Liver (tissue), 9 donors: ENCODE measurements around the gene PHLDB2. TPM values are rescaled to one million over a fixed set of nuclear protein-coding genes. Genes with fewer than 3 reads are reported as not detected.

Experiments
- DNase-seq: peaks from one replicate; pipeline ENCODE4 v3.0.0-alpha.2; 2017; ENCODE audit warnings: low spot score
- H3K27ac ChIP-seq, 2 donors: one replicate each; pipeline ENCODE4 v1.7.0; 2013; ENCODE audit warnings: inconsistent platforms in 2 of 2, low read length in 2 of 2, control low read depth in 1 of 2, low read depth in 1 of 2, mild to moderate bottlenecking in 1 of 2
- H3K27me3 ChIP-seq, 4 donors: one replicate each; pipeline versions ENCODE4 v1.6.1 to v1.7.0; 2013; ENCODE audit warnings: low read length in 3 of 4, inconsistent platforms in 1 of 4, mild to moderate bottlenecking in 1 of 4, moderate library complexity in 1 of 4; ENCODE audit not compliant: control insufficient read depth in 4 of 4, insufficient read depth in 4 of 4
- H3K36me3 ChIP-seq, 4 donors: one replicate each; pipeline versions ENCODE4 v1.6.1 to v1.7.0; 2013; ENCODE audit warnings: low read length in 3 of 4, mild to moderate bottlenecking in 3 of 4, low read depth in 1 of 4, moderate library complexity in 1 of 4; ENCODE audit not compliant: control insufficient read depth in 4 of 4, insufficient read depth in 3 of 4
- H3K4me1 ChIP-seq, 4 donors: one replicate each; pipeline versions ENCODE4 v1.6.1 to v1.7.0; 2013; ENCODE audit warnings: low read length in 3 of 4, mild to moderate bottlenecking in 3 of 4, moderate library complexity in 1 of 4; ENCODE audit not compliant: control insufficient read depth in 4 of 4, insufficient read depth in 4 of 4
- H3K4me3 ChIP-seq, 3 donors: one replicate each; pipeline versions ENCODE4 v1.6.1 to v1.7.0; 2013; ENCODE audit warnings: low read length in 3 of 3, control low read depth in 1 of 3, low read depth in 1 of 3, mild to moderate bottlenecking in 1 of 3
- H3K9ac ChIP-seq, 2 donors: one replicate each; pipeline ENCODE4 v1.7.0; 2013; ENCODE audit warnings: low read length in 2 of 2, mild to moderate bottlenecking in 2 of 2, moderate library complexity in 2 of 2, control low read depth in 1 of 2, low read depth in 1 of 2
- H3K9me3 ChIP-seq, 4 donors: one replicate each; pipeline versions ENCODE4 v1.6.1 to v1.7.0; 2013; ENCODE audit warnings: low read length in 3 of 4; ENCODE audit not compliant: control insufficient read depth in 4 of 4
- ATF3 ChIP-seq: IDR thresholded peaks from 2 replicates; pipeline ENCODE4 v1.6.1; 2016; ENCODE audit warnings: antibody characterized with exemption
- CTCF ChIP-seq: fragments of 150-350 bp; IDR thresholded peaks from 2 replicates; pipeline ENCODE4 v1.5.1; 2017; ENCODE audit warnings: improper control_type of control experiment, low read depth, low read length; ENCODE audit not compliant: missing input control
- EGR1 ChIP-seq, 2 donors: IDR thresholded peaks; 2 replicates each; pipeline ENCODE4 v1.6.1; 2016 to 2018; ENCODE audit warnings: antibody characterized with exemption in 2 of 2, low read depth in 2 of 2
- FOXA1 ChIP-seq: IDR thresholded peaks from 2 replicates; pipeline ENCODE4 v1.6.1; 2016; ENCODE audit warnings: antibody characterized with exemption
- FOXA2 ChIP-seq: IDR thresholded peaks from 2 replicates; pipeline ENCODE4 v1.6.1; 2016; ENCODE audit warnings: antibody characterized with exemption
- GABPA ChIP-seq, 2 donors: IDR thresholded peaks in 1 of 2; conservative IDR thresholded peaks in 1 of 2; 2 replicates each; pipeline ENCODE4 v1.6.1; 2016; ENCODE audit warnings: antibody characterized with exemption in 2 of 2, mild to moderate bottlenecking in 1 of 2, moderate library complexity in 1 of 2
- HNF4A ChIP-seq, 2 donors: conservative IDR thresholded peaks; 2 replicates each; pipeline ENCODE4 v1.6.1; 2016; ENCODE audit warnings: antibody characterized with exemption in 2 of 2, mild to moderate bottlenecking in 2 of 2
- HNF4G ChIP-seq: IDR thresholded peaks from 2 replicates; pipeline ENCODE4 v1.6.1; 2016; ENCODE audit warnings: antibody characterized with exemption
- JUND ChIP-seq, 2 donors: IDR thresholded peaks; 2 replicates each; pipeline ENCODE4 v1.6.1; 2016; ENCODE audit warnings: antibody characterized with exemption in 2 of 2
- MAX ChIP-seq: IDR thresholded peaks from 2 replicates; pipeline ENCODE4 v1.6.1; 2016; ENCODE audit warnings: antibody characterized with exemption
- NR2F2 ChIP-seq: IDR thresholded peaks from 2 replicates; pipeline ENCODE4 v1.6.1; 2016; ENCODE audit warnings: antibody characterized with exemption
- RAD21 ChIP-seq, 2 donors: IDR thresholded peaks; 2 replicates each; pipeline ENCODE4 v1.6.1; 2016; ENCODE audit warnings: antibody characterized with exemption in 2 of 2, mild to moderate bottlenecking in 2 of 2
- REST ChIP-seq: IDR thresholded peaks from 2 replicates; pipeline ENCODE4 v1.6.1; 2016; ENCODE audit warnings: antibody characterized with exemption, mild to moderate bottlenecking
- RXRA ChIP-seq, 2 donors: IDR thresholded peaks; 2 replicates each; pipeline ENCODE4 v1.6.1; 2017 to 2018; ENCODE audit warnings: antibody characterized with exemption in 2 of 2, mild to moderate bottlenecking in 1 of 2
- SP1 ChIP-seq: IDR thresholded peaks from 2 replicates; pipeline ENCODE4 v1.6.1; 2018; ENCODE audit warnings: antibody characterized with exemption, mild to moderate bottlenecking
- TAF1 ChIP-seq: conservative IDR thresholded peaks from 2 replicates; pipeline ENCODE4 v1.6.1; 2016; ENCODE audit warnings: antibody characterized with exemption, mild to moderate bottlenecking
- YY1 ChIP-seq: IDR thresholded peaks from 2 replicates; pipeline ENCODE4 v1.6.1; 2016; ENCODE audit warnings: antibody characterized with exemption, mild to moderate bottlenecking
- ZBTB33 ChIP-seq: IDR thresholded peaks from 2 replicates; pipeline ENCODE4 v1.6.1; 2016; ENCODE audit warnings: antibody characterized with exemption
- WGBS: extraction: QIAGEN DNeasy Blood & Tissue Kit; methylation state at CpG from one replicate; pipeline ENCODE4 v1.1.7; 2013; 5-methylcytosine and 5-hydroxymethylcytosine counted together
- polyA plus RNA-seq, 2 donors: library from polyadenylated mRNA; stranded (reverse) in 1 of 2; unstranded in 1 of 2; fragments of 200-250 nt in 1 of 2; fragments of >200 nt in 1 of 2; fragmentation: Nextera tagmentation in 1 of 2; extraction: Ambion mirVana in 1 of 2; gene quantifications; one replicate each; pipeline versions ENCODE4 v1.2.1 to v1.2.3, GENCODE V29; 2013 to 2015
- total RNA-seq, 2 donors: library from RNA; depleted of rRNA; stranded (reverse); fragments of >200 nt; gene quantifications; one replicate each; pipeline ENCODE4 v1.2.3, GENCODE V29; 2014
- donor health status: healthy.
- donor health status: healthy.
- donor health status: healthy.
- donor health status: healthy.
- donor health status: healthy.

PHLDB2 gene
- total and polyA plus RNA-seq, 4 donors, result 9.7 to 42.9 (median 22.2) TPM

- peaks cover 1 to 18% (median 7%) of the 10 kb centered on the region in 4 donors for H3K4me1 ChIP-seq
- TF ChIP-seq NR2F2 (no peak), MAX (no peak), SP1 (no peak), HNF4G (no peak), FOXA1 (no peak), CTCF (no peak), GABPA (IDR thresholded peaks at IDR 0.05 in 1 of 2, conservative IDR thresholded peaks at IDR 0.05 in 1 of 2) (no peak), RXRA (IDR thresholded peaks at IDR 0.05) (no peak), JUND (IDR thresholded peaks at IDR 0.05) (no peak), ATF3 (no peak), REST (no peak), ZBTB33 (no peak), EGR1 (IDR thresholded peaks at IDR 0.05; ENCODE audit: low read depth in 2 of 2) (no peak), RAD21 (IDR thresholded peaks at IDR 0.05) (no peak), TAF1 (no peak), YY1 (no peak), FOXA2 (no peak)
- 46% methylated on average over 3 of the region's 3 CpGs for WGBS
- H3K27me3 ChIP-seq, result no peaks in the 10 kb centered on the region
- H3K36me3 ChIP-seq, result peaks cover 2 to 24% (median 10%) of the 10 kb centered on the region in 4 donors
- DNase-seq, result no peak
- no peak overlapping the region for H3K27ac ChIP-seq
- no peaks in the 10 kb centered on the region for H3K9me3 ChIP-seq
- H3K4me3 ChIP-seq, result no peak overlapping the region
- H3K9ac ChIP-seq, result no peak overlapping the region
These were observed 67.2 kb downstream of the PHLDB2 start for GRCh38 chr3:111926266-111926676.

- H3K36me3 ChIP-seq, result peaks cover 2 to 29% (median 9%) of the 10 kb centered on the region in 4 donors
- 75% methylated on average over 2 of the region's 2 CpGs for WGBS
- TF ChIP-seq HNF4G (no peak), GABPA (IDR thresholded peaks at IDR 0.05 in 1 of 2, conservative IDR thresholded peaks at IDR 0.05 in 1 of 2) (no peak), RXRA (IDR thresholded peaks at IDR 0.05) (no peak), SP1 (no peak), ZBTB33 (no peak), HNF4A (conservative IDR thresholded peaks at IDR 0.05) (no peak), MAX (no peak), FOXA2 (no peak), CTCF (no peak), EGR1 (IDR thresholded peaks at IDR 0.05; ENCODE audit: low read depth in 2 of 2) (no peak)
- no peaks in the 10 kb centered on the region for H3K27me3 ChIP-seq
- DNase-seq, result no peak
- H3K9me3 ChIP-seq, result no peaks in the 10 kb centered on the region
- no peak overlapping the region for H3K27ac ChIP-seq
- H3K4me3 ChIP-seq, result no peak overlapping the region
- no peak overlapping the region for H3K9ac ChIP-seq
- H3K4me1 ChIP-seq, result peaks cover 0 to 14% (median 5%) of the 10 kb centered on the region in 4 donors
These were observed 69.5 kb downstream of the PHLDB2 start for GRCh38 chr3:111928613-111929012.
